Progenitor cell of endocrine pancreas (in vitro differentiated cells): ENCODE data around the gene MACROD2. TPM values are rescaled to one million over a fixed set of nuclear protein-coding genes. Genes with fewer than 3 reads are reported as not detected.
"Not testable (repeated sequence)": the region's sequence is repeated elsewhere in the genome, so short reads cannot be mapped to it uniquely, and the experiment has no call there.

Experiments
- DNase-seq: peaks from one replicate; pipeline ENCODE4 v3.0.0; 2021; ENCODE audit warnings: low spot score; ENCODE audit not compliant: unreplicated experiment
- H3K27ac Mint-ChIP-seq: 2 replicates; pipeline ENCODE4 v1.8.0; 2021; ENCODE audit warnings: mild to moderate bottlenecking, moderate library complexity, mixed read lengths
- H3K27me3 Mint-ChIP-seq: 2 replicates; pipeline ENCODE4 v1.8.0; 2021; ENCODE audit warnings: mixed read lengths
- H3K36me3 Mint-ChIP-seq: 2 replicates; pipeline ENCODE4 v1.8.0; 2022; ENCODE audit warnings: mixed read lengths; ENCODE audit not compliant: insufficient read depth
- H3K4me1 Mint-ChIP-seq: 2 replicates; pipeline ENCODE4 v1.8.0; 2021; ENCODE audit warnings: low read depth, mixed read lengths
- H3K4me3 Mint-ChIP-seq: 2 replicates; pipeline ENCODE4 v1.8.0; 2021; ENCODE audit warnings: low read depth, mild to moderate bottlenecking, moderate library complexity, mixed read lengths
- H3K9me3 Mint-ChIP-seq: 2 replicates; pipeline ENCODE4 v1.8.0; 2021; ENCODE audit warnings: low read depth, mixed read lengths
- CTCF ChIP-seq: fragments of 200-600 bp; sonication (generic); IDR thresholded peaks from one replicate; pipeline ENCODE4 v1.5.0; 2021; ENCODE audit warnings: antibody characterized with exemption, mild to moderate bottlenecking; ENCODE audit not compliant: unreplicated experiment
- total RNA-seq: library from RNA; stranded (reverse); gene quantifications from 2 replicates; pipeline ENCODE4 v1.2.1, GENCODE V29; 2021

The MACROD2 gene
- total RNA-seq, 1 donor from 2014 or later = 7.6 TPM

GRCh38 chr20:14966203-14966602 lies 970.9 kb downstream of the MACROD2 start:
- no peak overlapping the region for H3K27ac Mint-ChIP-seq
- H3K9me3 Mint-ChIP-seq = peaks cover 3% of the 10 kb centered on the region
- no peak for TF ChIP-seq CTCF
- no peak overlapping the region for H3K4me3 Mint-ChIP-seq
- H3K27me3 Mint-ChIP-seq = no peaks in the 10 kb centered on the region
- peaks cover 3% of the 10 kb centered on the region for H3K4me1 Mint-ChIP-seq
- no peak for DNase-seq
- no peaks in the 10 kb centered on the region for H3K36me3 Mint-ChIP-seq

GRCh38 chr20:14966808-14967207 lies 971.5 kb downstream of the MACROD2 start:
- Mint-ChIP-seq H3K36me3 (no peaks in the 10 kb centered on the region), H3K4me3 (no peak overlapping the region), H3K4me1 (peaks cover 3% of the 10 kb centered on the region), H3K27ac (no peak overlapping the region), H3K27me3 (no peaks in the 10 kb centered on the region), H3K9me3 (peaks cover 3% of the 10 kb centered on the region)
- DNase-seq = no peak
- no peak for TF ChIP-seq CTCF

GRCh38 chr20:14972256-14972655 lies 976.9 kb downstream of the MACROD2 start:
- no peak for TF ChIP-seq CTCF
- H3K9me3 Mint-ChIP-seq = no peaks in the 10 kb centered on the region
- no peaks in the 10 kb centered on the region for H3K36me3 Mint-ChIP-seq
- no peaks in the 10 kb centered on the region for H3K27me3 Mint-ChIP-seq
- DNase-seq = no peak
- no peak overlapping the region for H3K4me3 Mint-ChIP-seq
- peaks cover 1% of the 10 kb centered on the region for H3K4me1 Mint-ChIP-seq
- no peak overlapping the region for H3K27ac Mint-ChIP-seq

- Mint-ChIP-seq H3K4me3 (no peak overlapping the region), H3K27ac (no peak overlapping the region), H3K4me1 (peaks cover 3% of the 10 kb centered on the region), H3K36me3 (no peaks in the 10 kb centered on the region), H3K27me3 (no peaks in the 10 kb centered on the region), H3K9me3 (no peaks in the 10 kb centered on the region)
- DNase-seq = no peak
- TF ChIP-seq CTCF = no peak
Observed at GRCh38 chr20:14972690-14973089, 977.4 kb downstream of the MACROD2 start.

GRCh38 chr20:14979453-14979986 lies 984.2 kb downstream of the MACROD2 start:
- Mint-ChIP-seq H3K36me3 (peaks cover 16% of the 10 kb centered on the region), H3K4me3 (no peak overlapping the region), H3K27me3 (no peaks in the 10 kb centered on the region), H3K27ac (no peak overlapping the region), H3K4me1 (peaks cover 19% of the 10 kb centered on the region), H3K9me3 (peaks cover 35% of the 10 kb centered on the region)
- no peak for TF ChIP-seq CTCF
- no peak for DNase-seq

GRCh38 chr20:14981486-14981885 lies 986.2 kb downstream of the MACROD2 start:
- not testable (repeated sequence) for H3K4me3 Mint-ChIP-seq, H3K27ac Mint-ChIP-seq
- H3K9me3 Mint-ChIP-seq = peaks cover 35% of the 10 kb centered on the region

GRCh38 chr20:14982324-14982723 lies 987.0 kb downstream of the MACROD2 start:
- Mint-ChIP-seq H3K9me3 (peaks cover 35% of the 10 kb centered on the region), H3K36me3 (peaks cover 16% of the 10 kb centered on the region), H3K4me1 (peaks cover 37% of the 10 kb centered on the region)
- H3K4me3 Mint-ChIP-seq, DNase-seq, H3K27ac Mint-ChIP-seq, H3K27me3 Mint-ChIP-seq: not testable (repeated sequence)

More at GRCh38 chr20:14981486-14981885, 986.2 kb downstream of the MACROD2 start:
- DNase-seq, H3K27me3 Mint-ChIP-seq: not testable (repeated sequence)
- H3K4me1 Mint-ChIP-seq = peaks cover 33% of the 10 kb centered on the region
- peaks cover 16% of the 10 kb centered on the region for H3K36me3 Mint-ChIP-seq
